Measurements from ENCODE around the gene CBARP. TPM values are rescaled to one million over a fixed set of nuclear protein-coding genes. Genes with fewer than 3 reads are reported as not detected.

The CBARP gene
- 5.3 TPM for total RNA-seq

GRCh38 chr19:1237754-1238368, at the start of gene CBARP:
Gene CBARP, minus strand, starts transcription at chr19:1238005. Its CDS starts 1,905 bp downstream, at chr19:1236100.
- peak; percentile 87 to 90 for DNase-seq (ENCODE audit: low spot score in 2 of 2)

GRCh38 chr19:1286487-1287353, 48.9 kb upstream of the CBARP start:
- FAIRE-seq (no peak), DNase-seq (ENCODE audit: low spot score in 2 of 2) (no peak)

More at GRCh38 chr19:1237754-1238368, at the start of gene CBARP:
- FAIRE-seq, result no peak

GRCh38 chr19:1285737-1286360, 48.0 kb upstream of the CBARP start, which contains the start of gene EFNA2:
Gene EFNA2, plus strand, starts transcription at chr19:1285873. Its CDS starts 296 bp downstream, at chr19:1286169.
- DNase-seq (ENCODE audit: low spot score in 2 of 2) (peak in 1 of 2 donors; percentile 77), FAIRE-seq (no peak)

GRCh38 chr19:1284979-1285736, 47.4 kb upstream of the CBARP start:
- no peak for DNase-seq (ENCODE audit: low spot score in 2 of 2)

GRCh38 chr19:1284293-1284978, 46.6 kb upstream of the CBARP start:
- DNase-seq (ENCODE audit: low spot score in 2 of 2), result no peak
- no peak for FAIRE-seq

More at GRCh38 chr19:1284979-1285736, 47.4 kb upstream of the CBARP start:
- FAIRE-seq, result no peak

- FAIRE-seq (no peak), DNase-seq (ENCODE audit: low spot score in 2 of 2) (no peak)
These were observed 46.1 kb upstream of the CBARP start for GRCh38 chr19:1283917-1284292.

- no peak for FAIRE-seq
- no peak for DNase-seq (ENCODE audit: low spot score in 2 of 2)
These were observed 45.6 kb upstream of the CBARP start for GRCh38 chr19:1283207-1283916.

GRCh38 chr19:1282588-1283206, 44.9 kb upstream of the CBARP start:
- FAIRE-seq (no peak), DNase-seq (ENCODE audit: low spot score in 2 of 2) (no peak)

- FAIRE-seq, result no peak
- DNase-seq (ENCODE audit: low spot score in 2 of 2), result no peak
These were observed 43.9 kb upstream of the CBARP start for GRCh38 chr19:1281569-1282287.

- FAIRE-seq (no peak), DNase-seq (ENCODE audit: low spot score in 2 of 2) (no peak)
These were observed 43.1 kb upstream of the CBARP start for GRCh38 chr19:1280636-1281568.

GRCh38 chr19:1279782-1280341, 42.1 kb upstream of the CBARP start:
- DNase-seq (ENCODE audit: low spot score in 2 of 2) (peak; percentile 88 to 92), FAIRE-seq (no peak)

- FAIRE-seq, result no peak
These were observed 41.2 kb upstream of the CBARP start for GRCh38 chr19:1278713-1279660.

GRCh38 chr19:1278074-1278473, 40.3 kb upstream of the CBARP start:
- DNase-seq (ENCODE audit: low spot score in 2 of 2) (no peak), FAIRE-seq (no peak)

More at GRCh38 chr19:1278713-1279660, 41.2 kb upstream of the CBARP start:
- DNase-seq (ENCODE audit: low spot score in 2 of 2), result no peak

GRCh38 chr19:1277061-1277460, 39.3 kb upstream of the CBARP start:
- FAIRE-seq (no peak), DNase-seq (ENCODE audit: low spot score in 2 of 2) (no peak)

- DNase-seq (ENCODE audit: low spot score in 2 of 2) (no peak), FAIRE-seq (no peak)
These were observed 38.8 kb upstream of the CBARP start for GRCh38 chr19:1276628-1277022.

Measured in frontal cortex (tissue), 4 donors.